Panc1 (cell line): Measurements from ENCODE around the gene PRORP. TPM values are rescaled to one million over a fixed set of nuclear protein-coding genes. Genes with fewer than 3 reads are reported as not detected.
A peak's percentile ranks its signal among the peaks of the same experiment; 100 is the strongest.

ENCODE experiments used
- ATAC-seq: fragments of 200-7000 bp; cut with Tn5 transposase; 2 replicates; pipeline ENCODE4 v1.9.1; 2020; ENCODE audit warnings: mild to moderate bottlenecking, moderate library complexity
- BruUV-seq: library from RNA; stranded (reverse); fragments of 400-500 nt; replicated peaks from 2 replicates; lab custom pipeline; 2021; lab: Mats Ljungman, UMichigan
- CTCF ChIA-PET: fragments of 300-600 bp; sonication (Branson Sonifier 250); formaldehyde crosslinking; loops from one replicate; lab custom pipeline; 2022; ENCODE audit warnings: antibody characterized with exemption; lab: Charles Lee
- POLR2A ChIA-PET: fragments of 300-600 bp; sonication (Branson Sonifier 250); formaldehyde crosslinking; loops from one replicate; lab custom pipeline; 2022; ENCODE audit warnings: antibody characterized with exemption; lab: Charles Lee
- DNase-seq: peaks from one replicate; pipeline ENCODE4 v3.0.0-alpha.2; 2010; ENCODE audit warnings: low read depth, low spot score
- H3K27ac ChIP-seq: 2 replicates; pipeline ENCODE4 v1.5.1; 2011; ENCODE audit warnings: mild to moderate bottlenecking, low read length, inconsistent platforms
- H3K27me3 ChIP-seq: fragments of 200-500 bp; sonication (Bioruptor generic); 2 replicates; pipeline ENCODE4 v1.6.0; 2014; ENCODE audit warnings: low read length, inconsistent platforms; ENCODE audit not compliant: control insufficient read depth, insufficient read depth
- H3K36me3 ChIP-seq: fragments of 200-500 bp; sonication (Bioruptor generic); 2 replicates; pipeline ENCODE4 v1.5.1; 2014; ENCODE audit warnings: inconsistent platforms, mild to moderate bottlenecking, low read length, moderate library complexity; ENCODE audit not compliant: control insufficient read depth, insufficient read depth
- H3K4me1 ChIP-seq: 2 replicates; pipeline ENCODE4 v1.5.1; 2011; ENCODE audit warnings: inconsistent platforms, mild to moderate bottlenecking, low read length, moderate library complexity; ENCODE audit not compliant: control insufficient read depth, insufficient read depth
- H3K4me3 ChIP-seq, 2 experiments: 2 replicates each; pipeline ENCODE4 v1.5.1; 2011 to 2012; ENCODE audit warnings: low read depth in 2 of 2, low read length in 2 of 2, mild to moderate bottlenecking in 2 of 2, inconsistent platforms in 1 of 2, moderate library complexity in 1 of 2
- H3K9me3 ChIP-seq: fragments of 200-500 bp; sonication (Bioruptor generic); 2 replicates; pipeline ENCODE4 v1.5.1; 2014; ENCODE audit warnings: low read depth, mild to moderate bottlenecking, inconsistent platforms, low read length, moderate library complexity; ENCODE audit not compliant: control insufficient read depth, insufficient read depth
- POLR2AphosphoS5 ChIP-seq: IDR thresholded peaks from 2 replicates; pipeline ENCODE4 v1.6.1; 2012; ENCODE audit warnings: mild to moderate bottlenecking, low read depth, low read length, moderate library complexity
- SIN3A ChIP-seq: IDR thresholded peaks from 2 replicates; pipeline ENCODE4 v1.6.1; 2012; ENCODE audit warnings: low read depth, mild to moderate bottlenecking, low read length, moderate library complexity, borderline replicate concordance; ENCODE audit not compliant: insufficient read depth
- in situ Hi-C: cut with HindIII; loops from 2 replicates; pipeline ENCODE4 v1.10.0; 2016; ENCODE audit warnings: low sequenced_read_pairs, low pct_unique_long_range_greater_than_20kb
- intact Hi-C: fragments of 100-400 bp; cut with micrococcal nuclease; formaldehyde crosslinking; loops from one replicate; pipeline ENCODE4 v1.10.0; 2022; ENCODE audit not compliant: unreplicated experiment
- total RNA-seq: library from RNA; stranded (reverse); gene quantifications from one replicate; pipeline ENCODE4 v1.2.1, GENCODE V29; 2021; ENCODE audit not compliant: unreplicated experiment
- TF ChIP-seq, protein P1 (sequence below): fragments of 450-650 bp; IDR thresholded peaks from 2 replicates; pipeline ENCODE4 v1.5.1; 2017; ENCODE audit warnings: mild to moderate bottlenecking
- TF ChIP-seq, protein P2 (sequence below), 2 experiments: IDR thresholded peaks; 2 replicates each; pipeline ENCODE4 v1.6.1; 2011 to 2012; ENCODE audit warnings: low read depth in 2 of 2, control low read depth in 1 of 2, low read length in 1 of 2, mild to moderate bottlenecking in 1 of 2, moderate library complexity in 1 of 2; ENCODE audit not compliant: insufficient read depth in 1 of 2

Gene PRORP
- total RNA-seq, 1 experiment from 2014 or later: 28.1 TPM

DNA sequence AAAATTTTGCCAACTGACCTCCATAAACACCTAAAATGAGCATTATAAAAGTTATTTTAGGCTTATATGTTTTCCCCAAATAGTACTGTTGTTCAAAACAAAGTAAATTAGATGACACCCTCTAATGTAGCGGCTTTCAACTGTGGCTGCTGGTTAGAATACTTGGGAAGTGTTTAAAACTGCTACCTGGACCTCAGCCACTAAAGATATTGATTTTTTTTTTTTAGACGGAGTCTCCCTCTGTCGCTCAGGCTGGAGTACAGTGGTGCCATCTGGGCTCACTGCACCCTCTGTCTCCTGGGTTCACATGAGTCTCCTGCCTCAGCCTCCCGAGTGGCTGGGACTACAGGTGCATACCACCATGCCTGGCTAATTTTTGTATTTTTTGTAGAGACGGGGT lies 16.2 kb downstream of the PRORP start:
- Histone ChIP-seq H3K4me3 (no peak overlapping the region), H3K27me3 (no peaks in the 10 kb centered on the region), H3K27ac (no peak overlapping the region), H3K4me1 (no peaks in the 10 kb centered on the region), H3K9me3 (no peaks in the 10 kb centered on the region), H3K36me3 (no peaks in the 10 kb centered on the region; the same call in 1 of the 2 replicates)
- BruUV-seq: no TSS peak
- intact Hi-C loops (no loop called here), in situ Hi-C loops (no loop called here)
- POLR2A ChIA-PET: no interaction called here
- ATAC-seq (no peak), DNase-seq (no peak)
- CTCF ChIA-PET: interaction anchor here (0.6 kb wide), 1 partner anchor 18 kb away, joined by 3 read pairs; no protein-coding TSS in a partner anchor
- TF ChIP-seq POLR2AphosphoS5: no peak

DNA sequence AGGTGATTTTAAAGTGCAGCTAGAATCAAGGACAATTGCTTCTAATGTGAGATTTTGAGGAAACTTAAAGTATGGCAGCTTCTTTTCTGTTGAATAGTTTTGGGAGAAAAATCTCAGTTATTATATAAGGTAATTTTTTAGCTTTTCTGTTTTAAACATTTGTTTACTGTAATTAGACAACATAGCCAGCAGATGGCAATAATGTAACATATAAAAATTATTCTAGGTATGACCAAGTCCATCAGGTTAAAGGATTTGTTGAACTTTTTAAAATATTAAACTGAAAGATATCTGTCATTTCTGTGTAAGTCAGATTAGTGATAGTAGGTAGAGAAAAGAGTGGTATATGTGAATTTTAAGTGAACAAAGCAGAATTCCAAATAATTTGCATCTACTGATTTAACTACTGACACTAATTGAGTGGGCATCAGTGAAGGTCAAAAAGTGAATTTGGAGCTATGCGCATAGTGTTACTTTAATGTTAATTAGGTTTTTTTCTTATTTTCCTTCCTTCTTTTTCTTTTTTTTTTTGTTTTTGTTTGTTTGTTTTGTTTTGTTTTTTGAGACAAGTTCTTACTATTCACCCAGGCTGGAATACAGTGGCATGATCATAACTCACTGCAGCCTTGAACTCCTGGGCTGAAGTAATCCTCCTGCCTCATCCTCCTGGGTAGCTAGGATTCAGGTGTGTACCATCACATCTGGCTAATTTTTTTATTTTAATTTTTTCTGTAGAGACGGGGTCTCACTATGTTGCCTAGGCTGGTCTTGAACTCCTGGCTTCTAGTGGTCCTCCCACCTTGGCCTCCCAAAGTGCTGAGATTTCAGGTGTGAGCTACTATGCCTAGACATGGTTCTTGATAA lies 18.6 kb downstream of the PRORP start:
- Histone ChIP-seq H3K4me1 (no peaks in the 10 kb centered on the region), H3K27me3 (no peaks in the 10 kb centered on the region), H3K36me3 (no peaks in the 10 kb centered on the region; the same call in 1 of the 2 replicates), H3K27ac (no peak overlapping the region), H3K4me3 (no peak overlapping the region), H3K9me3 (no peaks in the 10 kb centered on the region)
- DNase-seq: no peak
- POLR2A ChIA-PET: no interaction called here
- CTCF ChIA-PET: interaction anchor here (0.6 kb wide), 3 partner anchors 12 to 275 kb away, joined by 3 read pairs; no protein-coding TSS in a partner anchor
- TF ChIP-seq SIN3A (no peak), POLR2AphosphoS5 (no peak)
- TF ChIP-seq, protein P1, sequence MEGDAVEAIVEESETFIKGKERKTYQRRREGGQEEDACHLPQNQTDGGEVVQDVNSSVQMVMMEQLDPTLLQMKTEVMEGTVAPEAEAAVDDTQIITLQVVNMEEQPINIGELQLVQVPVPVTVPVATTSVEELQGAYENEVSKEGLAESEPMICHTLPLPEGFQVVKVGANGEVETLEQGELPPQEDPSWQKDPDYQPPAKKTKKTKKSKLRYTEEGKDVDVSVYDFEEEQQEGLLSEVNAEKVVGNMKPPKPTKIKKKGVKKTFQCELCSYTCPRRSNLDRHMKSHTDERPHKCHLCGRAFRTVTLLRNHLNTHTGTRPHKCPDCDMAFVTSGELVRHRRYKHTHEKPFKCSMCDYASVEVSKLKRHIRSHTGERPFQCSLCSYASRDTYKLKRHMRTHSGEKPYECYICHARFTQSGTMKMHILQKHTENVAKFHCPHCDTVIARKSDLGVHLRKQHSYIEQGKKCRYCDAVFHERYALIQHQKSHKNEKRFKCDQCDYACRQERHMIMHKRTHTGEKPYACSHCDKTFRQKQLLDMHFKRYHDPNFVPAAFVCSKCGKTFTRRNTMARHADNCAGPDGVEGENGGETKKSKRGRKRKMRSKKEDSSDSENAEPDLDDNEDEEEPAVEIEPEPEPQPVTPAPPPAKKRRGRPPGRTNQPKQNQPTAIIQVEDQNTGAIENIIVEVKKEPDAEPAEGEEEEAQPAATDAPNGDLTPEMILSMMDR: peak; percentile 34; the same call in 1 of the 2 replicates
- in situ Hi-C loops (no loop called here), intact Hi-C loops (loop anchor here (2.0 to 10.0 kb wide), 2 partner anchors 154 to 272 kb away; partner anchors contain the start of gene PSMA6)
- no peak for ATAC-seq
- no TSS peak for BruUV-seq

DNA sequence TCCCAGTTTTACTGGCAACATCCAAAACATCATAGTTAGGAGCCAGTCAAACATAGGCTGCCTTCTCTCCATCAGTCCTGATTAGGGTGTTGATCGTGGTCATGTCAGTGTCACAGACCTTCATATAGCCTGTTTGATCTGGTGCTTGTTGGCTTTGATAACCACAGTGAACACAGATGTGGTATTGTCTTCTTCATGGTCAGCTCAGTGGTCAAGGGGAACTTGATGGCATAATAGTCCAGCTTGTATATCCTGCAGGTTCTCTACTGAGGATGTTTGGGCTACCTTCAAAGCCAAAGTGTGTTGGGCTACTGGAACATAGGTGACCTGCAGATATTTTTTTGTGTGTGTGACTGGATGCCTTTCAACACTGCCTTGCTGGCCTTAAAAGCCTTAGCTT lies 21.7 kb downstream of the PRORP start:
- Histone ChIP-seq H3K27ac (no peak overlapping the region), H3K27me3 (no peaks in the 10 kb centered on the region), H3K36me3 (no peaks in the 10 kb centered on the region; the same call in 1 of the 2 replicates), H3K9me3 (no peaks in the 10 kb centered on the region), H3K4me1 (no peaks in the 10 kb centered on the region), H3K4me3 (no peak overlapping the region)
- no peak for DNase-seq
- ATAC-seq: no peak
- intact Hi-C loops: loop anchor here (10.0 kb wide), 1 partner anchor 151 kb away; the partner anchor contains the start of gene PSMA6
- in situ Hi-C loops: no loop called here
- TF ChIP-seq, protein P2, sequence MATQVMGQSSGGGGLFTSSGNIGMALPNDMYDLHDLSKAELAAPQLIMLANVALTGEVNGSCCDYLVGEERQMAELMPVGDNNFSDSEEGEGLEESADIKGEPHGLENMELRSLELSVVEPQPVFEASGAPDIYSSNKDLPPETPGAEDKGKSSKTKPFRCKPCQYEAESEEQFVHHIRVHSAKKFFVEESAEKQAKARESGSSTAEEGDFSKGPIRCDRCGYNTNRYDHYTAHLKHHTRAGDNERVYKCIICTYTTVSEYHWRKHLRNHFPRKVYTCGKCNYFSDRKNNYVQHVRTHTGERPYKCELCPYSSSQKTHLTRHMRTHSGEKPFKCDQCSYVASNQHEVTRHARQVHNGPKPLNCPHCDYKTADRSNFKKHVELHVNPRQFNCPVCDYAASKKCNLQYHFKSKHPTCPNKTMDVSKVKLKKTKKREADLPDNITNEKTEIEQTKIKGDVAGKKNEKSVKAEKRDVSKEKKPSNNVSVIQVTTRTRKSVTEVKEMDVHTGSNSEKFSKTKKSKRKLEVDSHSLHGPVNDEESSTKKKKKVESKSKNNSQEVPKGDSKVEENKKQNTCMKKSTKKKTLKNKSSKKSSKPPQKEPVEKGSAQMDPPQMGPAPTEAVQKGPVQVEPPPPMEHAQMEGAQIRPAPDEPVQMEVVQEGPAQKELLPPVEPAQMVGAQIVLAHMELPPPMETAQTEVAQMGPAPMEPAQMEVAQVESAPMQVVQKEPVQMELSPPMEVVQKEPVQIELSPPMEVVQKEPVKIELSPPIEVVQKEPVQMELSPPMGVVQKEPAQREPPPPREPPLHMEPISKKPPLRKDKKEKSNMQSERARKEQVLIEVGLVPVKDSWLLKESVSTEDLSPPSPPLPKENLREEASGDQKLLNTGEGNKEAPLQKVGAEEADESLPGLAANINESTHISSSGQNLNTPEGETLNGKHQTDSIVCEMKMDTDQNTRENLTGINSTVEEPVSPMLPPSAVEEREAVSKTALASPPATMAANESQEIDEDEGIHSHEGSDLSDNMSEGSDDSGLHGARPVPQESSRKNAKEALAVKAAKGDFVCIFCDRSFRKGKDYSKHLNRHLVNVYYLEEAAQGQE (IDR thresholded peaks at IDR 0.05; ENCODE audit: insufficient read depth in 1 of 2, low read depth in 2 of 2, low read length in 1 of 2): no peak
- no peak for TF ChIP-seq SIN3A
- no TSS peak for BruUV-seq
- ChIA-PET CTCF (no interaction called here), POLR2A (interaction anchor here (1.1 kb wide), 1 partner anchor 171 kb away, joined by 3 read pairs; no protein-coding TSS in a partner anchor)
